Measurements from ENCODE around the gene PLA2G4C.
A peak's percentile ranks its signal among the peaks of the same experiment; 100 is the strongest.

Gene PLA2G4C, protein sequence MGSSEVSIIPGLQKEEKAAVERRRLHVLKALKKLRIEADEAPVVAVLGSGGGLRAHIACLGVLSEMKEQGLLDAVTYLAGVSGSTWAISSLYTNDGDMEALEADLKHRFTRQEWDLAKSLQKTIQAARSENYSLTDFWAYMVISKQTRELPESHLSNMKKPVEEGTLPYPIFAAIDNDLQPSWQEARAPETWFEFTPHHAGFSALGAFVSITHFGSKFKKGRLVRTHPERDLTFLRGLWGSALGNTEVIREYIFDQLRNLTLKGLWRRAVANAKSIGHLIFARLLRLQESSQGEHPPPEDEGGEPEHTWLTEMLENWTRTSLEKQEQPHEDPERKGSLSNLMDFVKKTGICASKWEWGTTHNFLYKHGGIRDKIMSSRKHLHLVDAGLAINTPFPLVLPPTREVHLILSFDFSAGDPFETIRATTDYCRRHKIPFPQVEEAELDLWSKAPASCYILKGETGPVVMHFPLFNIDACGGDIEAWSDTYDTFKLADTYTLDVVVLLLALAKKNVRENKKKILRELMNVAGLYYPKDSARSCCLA

DNA sequence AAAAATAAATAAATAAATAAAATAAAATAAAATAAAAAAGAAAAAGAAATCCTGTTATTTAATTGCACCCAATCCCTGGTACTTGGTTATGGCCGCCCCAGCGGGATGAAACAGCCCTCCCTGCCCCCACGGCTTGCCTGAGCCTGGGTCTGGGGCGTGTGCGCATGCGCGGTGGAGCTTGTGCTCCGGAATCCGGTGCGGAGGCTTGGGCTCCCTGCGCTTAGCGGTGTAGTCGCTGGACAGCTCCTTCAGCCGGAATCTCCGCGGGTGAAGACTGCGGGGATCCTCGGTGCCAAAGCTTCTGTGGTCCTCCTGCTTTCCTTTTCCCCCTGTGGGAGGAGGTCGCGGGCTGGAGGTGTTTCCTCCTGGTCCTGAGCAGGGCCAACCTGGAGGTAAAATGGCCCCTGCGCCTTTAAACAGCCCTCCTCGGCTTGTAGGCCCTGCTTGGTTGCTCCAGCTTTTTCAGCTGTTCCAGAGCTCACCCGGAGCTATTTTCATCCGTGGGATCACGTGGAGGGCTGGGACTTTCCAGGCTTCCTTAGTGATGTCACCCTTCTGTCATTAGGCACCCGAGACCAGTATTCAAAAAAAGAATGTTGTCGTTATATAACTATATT is at the start of gene PLA2G4C:
PLA2G4C (minus strand) TSS at position 468 of the 617 bp plus-strand sequence. CDS start 4,288 bp downstream, outside the sequence.
- peak; percentile 64 for DNase-seq (ENCODE audit: low read depth)

DNA sequence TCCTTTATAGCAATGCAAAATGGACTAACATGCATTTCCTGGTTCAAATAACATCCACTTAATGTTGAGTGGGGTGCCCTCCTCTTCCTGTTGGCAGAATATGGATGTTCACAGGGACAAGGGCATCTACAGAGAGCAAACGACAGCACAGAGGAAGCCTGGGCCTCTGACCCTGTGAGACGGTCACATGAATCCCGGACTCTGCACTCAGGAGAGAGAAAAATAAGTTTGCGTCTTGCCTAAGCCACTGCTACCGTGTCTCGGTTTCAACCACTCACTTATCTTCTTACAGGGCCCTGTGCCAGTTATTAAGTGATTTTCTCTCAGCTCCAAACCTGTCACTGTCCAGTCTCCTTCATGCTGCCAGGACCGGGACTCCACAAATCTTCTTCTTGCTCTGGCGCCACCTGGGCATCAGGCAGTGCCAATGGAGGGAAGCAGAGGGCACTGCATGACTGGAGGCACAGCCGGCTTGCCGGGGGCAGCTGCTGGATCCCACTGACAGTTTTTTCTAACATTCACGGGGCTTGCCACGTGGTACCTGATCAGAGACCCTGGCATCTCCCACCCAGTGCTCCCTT is 47.7 kb upstream of the PLA2G4C start:
- DNase-seq (ENCODE audit: low read depth) = no peak

DNA sequence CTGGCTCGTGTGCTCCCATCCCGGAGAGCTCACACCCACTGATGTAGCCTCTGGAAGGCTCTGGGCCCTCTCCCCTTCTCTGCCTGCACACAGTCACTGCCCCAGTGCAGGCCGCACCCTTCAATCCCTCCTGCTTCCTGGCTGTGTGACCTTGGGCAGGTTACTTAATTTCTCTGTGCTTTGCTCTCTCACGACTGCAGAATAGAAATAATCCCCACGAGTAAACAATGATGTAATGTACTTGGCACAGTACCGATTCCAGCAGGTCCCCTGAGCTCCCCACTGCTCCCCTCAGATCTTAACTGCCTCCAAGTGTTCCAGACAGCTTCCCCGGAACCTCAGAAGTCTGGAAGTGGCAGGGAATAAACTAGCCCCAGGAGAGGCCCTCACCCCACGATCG is 43.4 kb upstream of the PLA2G4C start:
- no peak for DNase-seq (ENCODE audit: low read depth)

DNA sequence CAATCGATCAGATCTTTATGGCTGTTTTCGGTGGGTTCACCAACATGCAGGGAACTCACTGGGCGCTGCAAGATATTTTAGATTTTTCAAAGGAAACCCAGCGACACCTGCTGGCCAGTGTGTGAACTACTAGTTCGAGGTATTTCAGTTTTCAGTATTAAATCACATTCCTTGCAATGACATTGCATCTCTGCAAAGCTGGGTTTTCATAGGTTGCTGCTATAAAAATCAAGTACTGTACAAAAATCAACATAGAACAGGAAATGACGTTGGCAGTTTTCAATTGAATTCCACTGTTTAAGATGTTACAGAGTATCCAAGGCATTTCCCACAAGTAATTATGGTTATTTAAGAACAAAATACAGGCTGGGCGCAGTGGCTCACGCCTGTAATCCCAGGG is 41.9 kb upstream of the PLA2G4C start:
- DNase-seq (ENCODE audit: low read depth) = peak; percentile 30

DNA sequence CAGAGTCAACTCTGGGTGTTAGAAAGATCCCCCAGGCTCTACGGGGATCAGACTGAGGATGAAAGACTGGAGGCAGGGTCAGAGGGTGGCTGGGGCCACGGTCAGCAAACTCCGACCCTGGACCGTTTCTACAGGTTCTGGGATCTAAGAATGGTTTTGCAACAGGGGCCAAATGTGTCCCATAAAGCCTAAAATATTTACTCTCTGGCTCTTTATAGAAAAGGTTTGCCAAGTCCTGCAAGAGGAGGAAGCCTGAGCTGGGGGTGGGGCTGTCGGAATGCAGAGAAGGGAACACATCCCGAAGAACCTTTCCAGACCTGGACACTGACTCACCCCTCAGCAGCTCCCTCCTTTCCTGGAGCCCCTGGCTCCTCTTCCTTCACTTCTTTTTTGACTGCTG is 38.8 kb upstream of the PLA2G4C start:
- DNase-seq (ENCODE audit: low read depth) = no peak

DNA sequence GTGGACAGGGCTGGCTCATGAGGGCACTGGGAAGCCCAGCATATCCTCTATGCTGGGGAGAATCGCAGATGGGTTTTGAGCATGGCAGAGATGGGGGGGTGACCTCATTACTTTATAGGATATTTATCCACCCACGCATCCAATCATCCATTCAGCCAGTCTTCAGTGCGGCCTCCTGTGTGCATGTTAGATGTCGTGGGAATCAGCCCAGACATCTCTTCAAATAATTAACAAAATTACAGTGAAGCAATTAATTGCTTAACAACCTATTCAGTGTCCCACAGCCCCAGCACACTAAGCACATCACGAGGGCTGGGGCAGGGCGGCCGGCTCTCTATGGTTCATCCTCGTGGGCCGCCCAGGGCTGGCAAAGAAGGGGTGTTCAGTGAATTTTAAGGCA is 38.0 kb upstream of the PLA2G4C start:
- DNase-seq (ENCODE audit: low read depth) = no peak

DNA sequence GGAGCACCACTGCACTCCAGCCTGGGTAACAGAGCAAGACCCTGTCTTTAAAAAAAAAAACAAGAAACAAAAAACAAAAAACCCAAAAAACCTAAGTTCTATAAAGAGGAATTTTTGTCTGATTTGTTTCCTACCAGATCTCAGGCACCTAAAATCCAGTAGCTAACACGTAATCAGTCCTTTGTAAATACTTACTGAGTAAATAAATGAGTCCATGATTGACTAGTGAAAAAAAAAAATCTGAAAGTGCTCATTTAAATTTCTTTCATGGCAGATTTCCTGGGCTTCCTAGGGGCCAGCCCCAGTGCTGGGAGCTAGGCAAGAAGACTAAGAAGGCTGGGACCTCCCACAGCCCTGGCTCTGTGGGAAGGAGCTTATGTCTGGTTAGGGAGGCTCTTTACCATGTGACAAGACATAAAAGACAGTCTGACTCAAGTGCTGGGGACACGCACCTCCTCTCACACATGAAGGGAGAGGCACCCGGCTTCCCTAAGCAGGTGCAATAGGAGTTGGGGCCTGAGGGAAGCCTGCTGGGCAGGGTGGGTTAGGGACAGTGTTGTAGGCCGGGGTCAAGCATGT is 37.1 kb upstream of the PLA2G4C start:
- no peak for DNase-seq (ENCODE audit: low read depth)

DNA sequence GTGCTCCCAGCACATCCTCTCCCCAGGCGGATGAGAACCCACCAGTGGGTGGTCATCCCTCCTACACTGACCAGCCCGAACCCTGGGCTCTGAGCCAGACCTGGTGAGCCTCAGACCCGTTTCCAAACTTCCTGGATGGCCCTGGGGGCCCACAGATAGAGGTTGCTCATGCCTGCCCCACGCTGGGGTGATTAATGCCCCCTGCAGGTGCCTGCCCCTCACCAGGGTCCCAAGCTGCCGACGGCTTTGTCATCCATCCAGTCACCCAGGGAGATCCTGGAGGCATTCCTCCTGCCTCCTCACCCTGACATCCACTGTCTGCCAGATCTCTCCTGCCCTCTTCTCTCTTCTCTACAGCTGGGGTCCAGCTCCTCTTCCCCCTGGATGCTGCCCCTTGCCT is 28.4 kb upstream of the PLA2G4C start:
- DNase-seq (ENCODE audit: low read depth) = no peak

DNA sequence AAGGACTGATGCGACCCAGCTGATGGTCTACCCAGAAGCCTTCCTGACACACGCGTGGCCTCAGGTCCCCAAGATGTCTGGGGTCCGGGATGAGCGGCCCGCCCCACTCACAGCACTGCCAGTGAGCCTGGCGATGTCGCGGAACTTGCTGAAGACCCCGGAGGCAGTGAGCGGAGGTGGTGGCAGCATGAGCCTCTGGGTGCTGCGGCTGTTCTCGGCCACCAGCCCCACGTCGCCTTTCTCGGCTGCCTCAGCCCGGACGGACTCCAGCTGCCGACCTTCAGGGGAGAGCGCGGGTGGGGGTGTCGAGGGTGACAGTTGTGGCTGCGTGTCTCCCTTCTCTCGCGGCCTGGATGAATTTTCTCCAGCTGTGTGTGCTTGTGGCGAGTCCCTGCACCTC is 26.8 kb upstream of the PLA2G4C start:
- DNase-seq (ENCODE audit: low read depth) = no peak

DNA sequence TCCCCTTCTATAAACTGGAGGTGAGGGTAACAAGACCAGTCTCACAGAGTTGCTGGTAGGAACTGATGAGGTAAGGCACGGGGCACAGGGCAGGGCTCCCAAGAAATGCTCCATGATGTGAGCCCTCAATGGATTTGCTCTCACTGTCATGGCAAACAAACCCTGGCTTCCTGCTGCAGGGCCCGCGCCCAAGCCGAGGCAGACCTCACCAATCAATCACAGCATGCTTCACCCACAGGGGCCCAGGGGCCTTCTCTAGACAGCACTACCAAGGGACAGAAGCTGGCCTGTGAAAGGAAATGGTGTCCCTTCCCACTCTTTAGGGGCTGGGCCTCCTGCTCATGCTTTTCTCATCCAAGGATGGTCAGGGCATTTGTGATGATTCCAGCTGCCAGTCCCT is 25.9 kb upstream of the PLA2G4C start:
- DNase-seq (ENCODE audit: low read depth) = no peak

DNA sequence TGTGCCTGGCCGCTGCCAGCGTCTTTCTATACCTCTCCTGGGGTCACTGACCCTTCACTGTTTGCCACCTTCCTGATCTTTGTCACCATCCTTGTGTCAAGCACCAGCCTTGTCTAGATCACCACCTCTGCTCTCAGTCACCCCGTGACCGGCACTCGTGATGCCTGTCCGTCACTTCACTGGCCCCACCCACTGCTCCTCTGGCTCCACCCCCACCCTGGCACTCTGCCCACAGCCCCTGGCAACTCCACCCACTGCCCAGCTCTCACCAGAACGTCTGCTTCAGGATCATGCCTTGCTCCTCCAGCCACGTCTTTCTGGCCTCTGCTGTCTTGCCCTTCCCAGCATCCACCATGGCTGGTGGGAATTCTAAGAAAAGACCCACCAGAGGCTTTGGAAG is 24.8 kb upstream of the PLA2G4C start:
- DNase-seq (ENCODE audit: low read depth) = no peak

DNA sequence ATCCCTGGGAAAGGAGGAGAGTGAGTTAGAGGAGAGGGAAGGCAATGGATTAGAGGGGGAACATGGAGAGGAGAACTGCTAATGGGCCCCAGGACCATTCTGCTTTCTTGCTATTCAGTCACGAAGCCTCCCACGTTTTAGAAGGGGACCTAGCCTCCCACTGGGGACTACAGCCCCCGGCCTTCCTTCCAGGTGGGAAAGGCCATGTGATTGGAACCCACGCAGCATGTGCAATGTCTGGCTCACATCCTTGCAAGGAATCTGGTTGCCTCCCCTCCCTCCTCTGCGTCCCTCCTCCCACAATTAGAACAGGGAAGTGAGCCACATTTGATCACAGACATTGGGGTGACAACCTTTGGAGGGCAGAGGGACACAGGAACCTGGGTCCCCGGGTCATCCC is 22.5 kb upstream of the PLA2G4C start:
- no peak for DNase-seq (ENCODE audit: low read depth)

DNA sequence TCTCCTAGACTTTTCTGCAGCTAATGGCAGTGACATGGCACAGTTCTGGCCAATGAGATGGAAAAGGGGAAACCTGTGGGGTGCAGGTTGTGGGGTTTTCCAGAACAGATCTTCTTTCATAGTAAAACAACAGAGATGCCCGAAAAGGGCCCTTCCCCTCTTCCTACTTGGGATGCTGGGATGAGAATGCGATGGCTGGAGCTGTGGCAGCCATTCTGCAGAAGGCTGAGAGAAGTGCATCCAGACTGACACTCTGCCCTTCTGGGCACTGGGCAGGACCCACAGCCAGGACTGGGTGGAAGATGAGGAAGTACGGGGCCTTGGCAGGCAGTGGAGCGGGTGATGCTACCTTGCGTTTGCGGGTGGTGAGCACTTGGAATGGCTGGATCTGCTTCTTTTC is 16.9 kb upstream of the PLA2G4C start:
- DNase-seq (ENCODE audit: low read depth) = no peak

DNA sequence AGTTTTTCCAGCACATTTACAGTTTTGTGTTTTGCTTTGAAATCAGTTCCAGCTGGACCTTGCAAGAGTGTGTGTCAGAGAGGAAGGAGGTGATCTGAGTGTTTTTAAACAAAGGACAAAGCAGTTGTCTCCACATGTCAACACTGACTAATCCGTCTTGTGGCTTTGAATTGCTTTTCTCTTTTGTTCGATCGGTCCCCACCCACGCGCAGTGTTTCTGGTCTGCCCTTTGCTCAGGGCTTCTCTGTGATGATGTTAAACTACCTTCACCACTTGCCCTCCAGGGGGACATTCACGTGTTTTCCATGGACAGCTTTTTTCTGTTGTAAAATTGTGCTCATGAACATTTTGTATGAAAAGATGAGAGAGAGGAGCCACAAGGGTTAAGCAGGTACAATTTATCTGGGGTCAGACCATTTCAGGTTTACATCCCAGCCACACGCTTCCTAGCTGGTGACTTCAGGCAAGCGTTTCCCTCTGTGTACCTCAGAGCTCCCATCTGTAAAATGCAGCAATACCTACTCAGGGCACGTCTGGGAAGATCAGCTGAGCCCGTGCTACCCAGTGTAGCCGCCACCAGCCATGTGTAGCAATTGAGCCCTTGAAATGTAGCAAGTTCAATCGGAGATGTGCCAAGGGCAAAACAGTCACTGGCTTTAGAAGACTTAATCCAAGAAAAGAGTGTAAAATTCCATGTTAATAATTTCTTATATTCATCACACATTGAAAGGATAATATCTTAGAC is 13.5 kb upstream of the PLA2G4C start:
- DNase-seq (ENCODE audit: low read depth) = no peak

DNA sequence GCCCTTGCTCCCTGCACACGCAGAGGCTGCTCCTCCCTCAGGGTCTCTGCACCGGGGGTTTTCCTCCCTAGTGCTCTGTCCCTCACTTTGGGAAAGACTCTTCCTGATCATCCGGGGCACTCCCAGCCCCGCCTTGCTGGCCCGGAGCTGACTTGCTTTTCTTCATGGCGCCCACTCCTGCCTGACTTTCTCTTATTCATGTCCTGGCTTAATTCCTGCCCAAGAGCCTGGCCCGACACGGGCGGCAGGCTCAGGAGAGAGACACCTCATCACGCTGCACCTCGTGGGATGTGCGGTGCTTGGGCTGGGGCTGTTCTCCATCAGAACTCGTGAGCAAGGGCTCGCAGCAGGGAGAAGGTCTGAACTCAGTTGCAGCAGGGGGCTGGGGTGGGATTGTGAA is 11.8 kb upstream of the PLA2G4C start:
- DNase-seq (ENCODE audit: low read depth) = no peak

DNA sequence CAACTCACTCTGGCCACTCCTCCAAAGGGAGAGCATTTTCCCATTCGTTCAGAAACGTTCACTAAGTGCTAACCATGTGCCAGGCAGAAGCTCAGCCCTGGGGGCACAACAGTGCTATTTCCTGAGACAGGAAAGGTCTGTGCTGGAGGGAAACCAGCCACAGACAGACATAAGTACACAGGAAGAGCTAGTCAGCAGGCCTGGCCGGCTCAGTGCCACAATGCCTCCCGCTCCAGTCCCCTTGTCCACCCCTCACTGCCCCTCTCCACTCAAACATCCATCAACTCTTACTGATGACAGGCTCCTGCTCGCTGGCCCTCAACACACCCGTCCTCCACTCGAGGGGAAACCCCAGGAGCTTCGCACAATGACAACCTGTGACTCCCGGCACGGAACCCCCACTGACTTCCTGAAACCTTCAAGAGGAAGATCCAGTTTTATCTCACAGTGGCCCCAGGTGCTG is 11.3 kb upstream of the PLA2G4C start:
- no peak for DNase-seq (ENCODE audit: low read depth)

DNA sequence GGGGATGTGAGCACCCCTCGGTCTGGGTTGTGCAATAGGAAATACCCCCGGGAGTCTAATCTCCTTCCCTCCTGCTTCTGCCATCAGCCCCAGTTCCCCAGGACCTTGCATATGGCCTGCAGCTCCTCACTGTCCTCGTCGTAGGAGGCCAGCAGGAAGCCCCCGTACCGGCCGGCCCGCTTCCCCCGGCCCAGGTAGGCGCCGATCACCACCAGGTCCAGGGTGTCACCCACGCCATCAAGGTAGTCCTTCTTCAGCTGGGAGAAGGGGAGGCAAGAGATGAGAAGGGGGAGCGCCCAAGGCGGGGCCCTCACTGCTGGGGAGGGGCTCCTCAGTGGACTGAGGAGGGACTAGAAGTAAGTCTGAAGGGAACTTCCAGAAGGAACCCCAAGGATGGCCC is 10.4 kb upstream of the PLA2G4C start:
- DNase-seq (ENCODE audit: low read depth) = no peak

DNA sequence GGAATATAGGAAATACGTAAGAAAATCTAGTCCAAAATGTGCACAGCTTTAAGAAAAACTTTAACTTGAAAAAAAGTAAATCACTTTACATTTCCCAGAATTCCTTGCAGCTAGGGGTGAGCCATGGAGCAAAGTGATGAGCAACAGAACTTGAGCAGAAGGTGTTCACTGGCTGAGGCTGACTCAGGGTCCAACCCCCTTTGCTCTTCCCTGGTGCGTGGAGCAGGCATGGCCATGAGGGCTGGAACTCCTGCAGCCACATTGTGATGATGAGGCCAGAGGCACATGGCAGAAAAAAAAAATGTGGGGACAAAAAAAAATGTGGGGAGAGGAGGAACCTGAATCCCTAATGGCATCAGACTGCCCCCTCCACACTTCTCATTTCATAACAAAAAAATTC is 9.9 kb upstream of the PLA2G4C start:
- DNase-seq (ENCODE audit: low read depth) = no peak

DNA sequence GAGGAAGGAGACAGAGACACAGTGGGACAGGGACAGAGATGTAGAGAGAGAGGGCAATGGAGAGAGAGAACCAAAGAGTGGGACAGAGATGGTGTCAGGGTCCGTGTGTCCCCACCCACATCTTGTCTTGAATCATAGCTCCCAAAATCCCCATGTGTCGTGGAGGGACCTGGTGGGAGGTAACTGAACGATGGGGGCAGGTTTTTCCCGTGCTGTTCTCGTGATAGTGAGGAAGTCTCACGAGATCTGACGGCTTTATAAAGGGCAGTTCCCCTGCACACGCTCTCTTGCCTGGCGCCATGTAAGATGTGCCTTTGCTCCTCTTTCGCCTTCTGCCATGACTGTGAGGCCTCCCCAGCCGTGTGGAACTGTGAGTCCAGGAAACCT is 7.5 kb upstream of the PLA2G4C start:
- DNase-seq (ENCODE audit: low read depth) = no peak

DNA sequence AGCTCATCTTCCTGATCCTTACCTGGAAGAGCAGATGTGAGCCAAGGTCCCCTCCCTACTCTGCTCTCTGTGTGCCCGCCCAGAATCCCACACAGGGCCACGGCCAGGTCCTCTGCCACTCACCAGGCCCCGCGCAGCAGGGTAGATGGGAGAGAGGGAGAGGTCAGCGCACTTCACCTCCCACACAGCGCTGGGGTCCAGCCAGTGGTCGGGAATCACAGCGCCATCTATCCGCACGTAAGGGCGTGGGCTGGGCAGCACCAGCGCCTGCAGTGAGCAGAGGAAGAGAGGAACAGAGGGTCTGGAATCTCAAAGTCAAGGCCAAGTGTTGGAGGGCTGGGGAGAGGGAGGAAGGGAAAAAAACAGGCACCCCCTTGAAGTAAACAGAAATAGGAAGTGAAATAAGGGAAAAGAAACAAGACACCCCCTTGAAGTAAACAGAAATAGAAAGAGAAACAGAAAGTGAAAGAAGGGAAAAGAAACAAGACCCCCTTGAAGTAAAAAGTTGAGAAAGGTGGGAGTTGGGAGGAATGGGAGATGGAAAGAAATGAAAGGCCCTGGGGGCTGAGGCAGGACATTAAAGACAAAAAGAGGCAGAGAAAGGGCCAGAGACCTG is 7.0 kb upstream of the PLA2G4C start:
- no peak for DNase-seq (ENCODE audit: low read depth)

DNA sequence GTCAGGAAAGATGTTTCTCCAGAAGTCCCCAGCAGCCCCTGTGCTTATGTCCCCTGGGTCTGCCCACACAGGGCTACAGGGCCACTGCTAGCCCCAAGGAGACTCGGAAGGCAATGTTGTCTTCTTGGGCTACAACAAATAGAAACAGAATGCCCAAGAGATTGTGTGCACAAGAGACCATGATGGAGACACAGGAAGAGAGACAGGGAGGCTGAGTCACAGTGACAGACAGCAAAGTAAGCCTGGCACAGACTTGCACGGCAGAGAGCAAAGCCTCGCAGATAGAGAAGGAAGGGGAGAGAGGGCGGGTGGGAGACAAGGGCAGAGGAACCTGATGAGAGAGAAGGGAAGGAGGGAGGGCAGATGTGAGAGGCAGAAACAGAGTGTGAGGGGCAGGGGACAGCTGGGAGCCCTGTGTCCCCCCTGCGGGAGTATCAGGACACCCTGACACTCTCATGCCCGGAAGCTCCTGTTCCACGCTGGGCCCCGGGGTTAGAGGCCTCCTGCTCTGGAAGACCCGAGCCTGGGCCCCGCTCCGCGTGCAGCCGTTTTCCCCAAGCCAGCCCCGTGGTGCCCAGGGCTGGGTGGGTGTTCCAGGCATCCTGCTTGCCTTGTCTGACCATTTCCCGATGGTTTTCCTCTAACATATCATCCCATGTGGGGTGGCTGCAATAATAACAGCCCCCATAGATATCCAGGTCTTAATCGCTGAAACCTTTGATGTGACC is 2.7 kb upstream of the PLA2G4C start:
- no peak for DNase-seq (ENCODE audit: low read depth)

Data from stimulated activated CD8-positive, alpha-beta memory T cell treated with anti-CD3 and anti-CD28 coated beads, Interleukin-12 subunit alpha, Interleukin-12 subunit beta, amount 100 ng/mL, for 4 hours (primary cell).